Muscle layer of colon (tissue), 2 donors: ENCODE results near the gene REM1.
"Not testable (repeated sequence)": the region's sequence is repeated elsewhere in the genome, so short reads cannot be mapped to it uniquely, and the experiment has no call there.

Experiments
- H3K27ac ChIP-seq: one replicate; pipeline ENCODE4 v1.7.0; 2013; ENCODE audit warnings: low read depth, mild to moderate bottlenecking, low read length, moderate library complexity
- H3K27me3 ChIP-seq, 2 donors: one replicate each; pipeline ENCODE4 v1.7.0; 2013; ENCODE audit warnings: low read length in 2 of 2, mild to moderate bottlenecking in 2 of 2; ENCODE audit not compliant: insufficient read depth in 2 of 2, control insufficient read depth in 1 of 2
- H3K36me3 ChIP-seq: one replicate; pipeline ENCODE4 v1.7.0; 2013; ENCODE audit warnings: mild to moderate bottlenecking, low read length; ENCODE audit not compliant: insufficient read depth
- H3K4me1 ChIP-seq: one replicate; pipeline ENCODE4 v1.7.0; 2013; ENCODE audit warnings: mild to moderate bottlenecking, low read length; ENCODE audit not compliant: insufficient read depth
- H3K4me3 ChIP-seq, 2 donors: one replicate each; pipeline ENCODE4 v1.7.0; 2013; ENCODE audit warnings: low read length in 2 of 2, low read depth in 1 of 2, mild to moderate bottlenecking in 1 of 2, moderate library complexity in 1 of 2
- H3K9ac ChIP-seq: one replicate; pipeline ENCODE4 v1.7.0; 2013; ENCODE audit warnings: low read length
- H3K9me3 ChIP-seq: one replicate; pipeline ENCODE4 v1.7.0; 2013; ENCODE audit warnings: mild to moderate bottlenecking, low read length
- donor health status: abdominal sarcoma.
- donor health status: Adenocarcinoma of cecum.

Gene REM1

GRCh38 chr20:31515072-31515774 is 40.1 kb downstream of the REM1 start:
- Histone ChIP-seq H3K4me3 (peak overlapping the region; percentile 92 to 98), H3K27me3 (no peaks in the 10 kb centered on the region), H3K4me1 (peaks cover 27% of the 10 kb centered on the region), H3K36me3 (peaks cover 4% of the 10 kb centered on the region), H3K27ac (peak overlapping the region; percentile 93), H3K9me3 (no peaks in the 10 kb centered on the region), H3K9ac (peak overlapping the region; percentile 55)

- peak overlapping the region; percentile 55 for H3K9ac ChIP-seq
- H3K4me3 ChIP-seq: peak overlapping the region in 1 of 2 donors; percentile 92
- no peaks in the 10 kb centered on the region for H3K9me3 ChIP-seq
- peaks cover 4% of the 10 kb centered on the region for H3K36me3 ChIP-seq
- no peak overlapping the region for H3K27ac ChIP-seq
- H3K27me3 ChIP-seq: no peaks in the 10 kb centered on the region
- peaks cover 27% of the 10 kb centered on the region for H3K4me1 ChIP-seq
These were observed 40.7 kb downstream of the REM1 start for GRCh38 chr20:31515775-31516107.

DNA sequence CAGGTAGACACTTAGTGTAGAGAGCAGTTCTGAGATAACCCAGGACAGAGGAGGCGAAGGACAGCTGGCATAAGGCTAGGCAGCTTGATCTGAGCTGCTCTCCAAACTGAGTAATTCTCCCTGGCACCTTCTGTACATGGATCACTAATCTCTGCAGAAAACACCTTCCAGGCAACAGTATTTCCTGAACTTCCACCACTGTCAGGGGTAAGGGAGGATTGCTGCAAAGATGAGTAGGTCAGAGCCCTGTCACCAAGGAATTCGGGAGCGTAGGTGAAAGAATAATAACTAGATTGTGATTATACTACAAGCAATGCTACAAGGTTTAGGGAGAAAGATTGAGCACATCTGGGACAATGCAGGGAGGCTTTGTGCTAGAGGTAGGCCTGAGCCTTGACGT is 41.1 kb downstream of the REM1 start:
- Histone ChIP-seq H3K9ac (peak overlapping the region; percentile 55), H3K4me1 (peaks cover 27% of the 10 kb centered on the region), H3K36me3 (peaks cover 4% of the 10 kb centered on the region), H3K27me3 (no peaks in the 10 kb centered on the region), H3K27ac (no peak overlapping the region), H3K9me3 (no peaks in the 10 kb centered on the region), H3K4me3 (peak overlapping the region in 1 of 2 donors; percentile 92)

DNA sequence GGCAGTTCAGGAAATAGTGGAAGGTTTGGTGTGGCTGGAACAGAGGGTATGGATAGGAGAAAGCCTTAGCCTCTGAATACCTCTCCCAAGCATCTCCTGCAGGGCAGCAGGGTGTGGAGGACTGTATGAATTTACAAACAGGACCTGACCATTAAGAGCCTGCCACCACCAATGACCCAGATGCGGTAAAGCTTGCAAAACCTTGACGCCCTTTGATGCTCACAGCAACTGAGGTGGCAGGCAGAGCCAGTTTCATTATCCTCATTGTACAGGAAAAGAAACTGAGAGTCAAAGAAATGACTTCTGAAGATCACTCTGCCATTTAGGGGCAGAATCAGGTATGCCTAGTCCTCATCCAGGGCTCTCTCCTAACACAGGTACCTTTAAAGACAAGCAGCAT is 41.6 kb downstream of the REM1 start:
- Histone ChIP-seq H3K4me3 (no peak overlapping the region), H3K4me1 (peaks cover 27% of the 10 kb centered on the region), H3K9ac (no peak overlapping the region), H3K27me3 (no peaks in the 10 kb centered on the region), H3K36me3 (peaks cover 4% of the 10 kb centered on the region), H3K9me3 (no peaks in the 10 kb centered on the region), H3K27ac (no peak overlapping the region)

- H3K36me3 ChIP-seq: peaks cover 4% of the 10 kb centered on the region
- no peak overlapping the region for H3K9ac ChIP-seq
- H3K9me3 ChIP-seq: no peaks in the 10 kb centered on the region
- H3K27ac ChIP-seq: no peak overlapping the region
- peaks cover 27% of the 10 kb centered on the region for H3K4me1 ChIP-seq
- H3K4me3 ChIP-seq: no peak overlapping the region
- H3K27me3 ChIP-seq: no peaks in the 10 kb centered on the region
These were observed 42.3 kb downstream of the REM1 start for GRCh38 chr20:31517373-31517772.

DNA sequence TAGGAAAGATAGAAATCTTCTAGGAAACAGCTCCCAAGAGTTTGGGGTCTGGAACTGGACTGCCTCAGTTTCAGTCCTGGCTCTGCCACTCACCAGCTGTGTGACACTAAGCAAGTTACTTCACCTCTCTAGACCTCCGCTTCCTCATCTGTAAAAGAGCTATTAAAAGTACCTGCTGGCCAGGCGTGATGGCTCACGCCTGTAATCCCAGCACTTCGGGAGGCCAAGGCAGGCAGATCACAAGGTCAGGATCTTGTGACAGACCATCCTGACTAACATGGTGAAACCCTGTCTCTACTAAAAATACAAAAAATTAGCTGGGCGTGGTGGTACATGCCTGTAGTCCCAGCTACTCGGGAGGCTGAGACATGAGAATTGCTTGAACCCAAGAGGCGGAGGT is 46.2 kb downstream of the REM1 start:
- H3K4me1 ChIP-seq: peaks cover 14% of the 10 kb centered on the region
- H3K9ac ChIP-seq, H3K27ac ChIP-seq, H3K4me3 ChIP-seq, H3K27me3 ChIP-seq, H3K36me3 ChIP-seq, H3K9me3 ChIP-seq: not testable (repeated sequence)

- no peak overlapping the region for H3K27ac ChIP-seq
- H3K9ac ChIP-seq: no peak overlapping the region
- no peaks in the 10 kb centered on the region for H3K9me3 ChIP-seq
- no peaks in the 10 kb centered on the region for H3K27me3 ChIP-seq
- H3K4me3 ChIP-seq: no peak overlapping the region
- no peaks in the 10 kb centered on the region for H3K4me1 ChIP-seq
- H3K36me3 ChIP-seq: peaks cover 7% of the 10 kb centered on the region
These were observed 47.6 kb downstream of the REM1 start for GRCh38 chr20:31522731-31523130.

GRCh38 chr20:31523361-31524283 is 48.5 kb downstream of the REM1 start:
- no peak overlapping the region for H3K9ac ChIP-seq
- peaks cover 10% of the 10 kb centered on the region for H3K36me3 ChIP-seq
- no peaks in the 10 kb centered on the region for H3K4me1 ChIP-seq
- no peaks in the 10 kb centered on the region for H3K27me3 ChIP-seq
- no peak overlapping the region for H3K4me3 ChIP-seq
- H3K27ac ChIP-seq: no peak overlapping the region
- no peaks in the 10 kb centered on the region for H3K9me3 ChIP-seq

DNA sequence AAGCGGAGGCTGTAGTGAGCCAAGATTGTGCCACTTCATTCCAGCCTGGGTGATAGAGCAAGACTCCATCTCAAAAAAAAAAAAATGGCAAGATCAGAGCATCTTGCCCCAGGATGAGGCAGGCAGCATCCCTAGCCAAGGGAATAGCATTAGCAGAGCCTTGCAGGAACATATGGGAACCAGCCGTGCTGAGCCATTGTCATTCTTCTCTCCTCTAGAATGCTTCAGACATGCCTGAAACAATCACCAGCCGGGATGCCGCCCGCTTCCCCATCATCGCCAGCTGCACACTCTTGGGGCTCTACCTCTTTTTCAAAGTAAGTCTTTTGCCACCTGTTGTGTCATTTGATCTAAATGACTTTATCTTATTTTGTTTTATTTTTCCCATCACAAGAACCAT is 52.2 kb downstream of the REM1 start:
- Histone ChIP-seq H3K4me1 (no peaks in the 10 kb centered on the region), H3K9me3 (no peaks in the 10 kb centered on the region), H3K9ac (no peak overlapping the region), H3K27ac (no peak overlapping the region), H3K27me3 (no peaks in the 10 kb centered on the region), H3K4me3 (no peak overlapping the region), H3K36me3 (peaks cover 20% of the 10 kb centered on the region)
